SU-DHL-6 (cell line): ENCODE results near the gene PLXNC1.

Source experiments
- CTCF ChIP-seq: fragments of 200-600 bp; sonication (generic); IDR thresholded peaks from one replicate; pipeline ENCODE4 v1.5.1; 2017; ENCODE audit warnings: antibody characterized with exemption, mild to moderate bottlenecking, low read length, moderate library complexity; ENCODE audit not compliant: insufficient read depth, poor library complexity, severe bottlenecking
- EZH2phosphoT487 ChIP-seq: fragments of 200-600 bp; sonication (generic), shearing (Covaris generic); conservative IDR thresholded peaks from 2 replicates; pipeline ENCODE4 v1.6.1; 2018; ENCODE audit warnings: mild to moderate bottlenecking, antibody characterized with exemption, low read length, moderate library complexity, mixed read lengths

- peak; percentile 66 for TF ChIP-seq CTCF
- TF ChIP-seq EZH2phosphoT487: 0 out of 2 replicates have a peak, but pooled peaks have one; percentile 93
Measured at GRCh38 chr12:94101738-94102660, 46.4 kb upstream of the PLXNC1 start.
